Stimulated activated naive B cell treated with anti-CD40 and anti-IgM and Interleukin-4, amounts not matched to agents 10 μg/mL and 1 μg/mL and 100 μg/mL, for 72 hours (primary cell): ENCODE measurements around the gene JPH2.
A peak's percentile ranks its signal among the peaks of the same experiment; 100 is the strongest.

Source experiments
- ATAC-seq, 2 donors: fragments of 150-1000 bp; cut with Tn5 transposase; replicated peaks; 2 replicates each; pipeline ENCODE4 v1.10.0; 2021; ENCODE audit warnings: moderate library complexity in 1 of 2
- DNase-seq: peaks from one replicate; pipeline ENCODE4 v3.0.0; 2021
- H3K27ac Mint-ChIP-seq: one replicate; pipeline ENCODE4 v1.8.0; 2022; ENCODE audit warnings: mild to moderate bottlenecking, mixed read lengths
- H3K27me3 Mint-ChIP-seq, 2 donors: one replicate each; pipeline ENCODE4 v1.8.0; 2022; ENCODE audit warnings: mixed read lengths in 2 of 2
- H3K36me3 Mint-ChIP-seq, 2 donors: one replicate each; pipeline ENCODE4 v1.8.0; 2022; ENCODE audit warnings: mixed read lengths in 2 of 2, mild to moderate bottlenecking in 1 of 2
- H3K4me1 Mint-ChIP-seq, 2 donors: one replicate each; pipeline ENCODE4 v1.8.0; 2022; ENCODE audit warnings: mixed read lengths in 2 of 2, mild to moderate bottlenecking in 1 of 2
- H3K4me3 Mint-ChIP-seq, 2 donors: one replicate each; pipeline ENCODE4 v1.8.0; 2022; ENCODE audit warnings: mild to moderate bottlenecking in 2 of 2, mixed read lengths in 2 of 2, moderate library complexity in 1 of 2
- H3K9me3 Mint-ChIP-seq, 2 donors: one replicate each; pipeline ENCODE4 v1.8.0; 2022; ENCODE audit warnings: mixed read lengths in 2 of 2, mild to moderate bottlenecking in 1 of 2

Gene JPH2

GRCh38 chr20:44075191-44075949 is 111.6 kb downstream of the JPH2 start:
- Mint-ChIP-seq H3K36me3 (peaks cover 0 to 3% of the 10 kb centered on the region in 2 donors), H3K4me3 (no peak overlapping the region), H3K27me3 (peaks cover 9 to 10% of the 10 kb centered on the region in 2 donors), H3K27ac (no peak overlapping the region), H3K4me1 (peaks cover 11 to 32% of the 10 kb centered on the region in 2 donors), H3K9me3 (no peaks in the 10 kb centered on the region)
- ATAC-seq, result no peak
- DNase-seq, result no peak

- H3K9me3 Mint-ChIP-seq, result no peaks in the 10 kb centered on the region
- no peak overlapping the region for H3K27ac Mint-ChIP-seq
- no peak overlapping the region for H3K4me3 Mint-ChIP-seq
- peaks cover 0 to 3% of the 10 kb centered on the region in 2 donors for H3K36me3 Mint-ChIP-seq
- H3K27me3 Mint-ChIP-seq, result peaks cover 9 to 14% of the 10 kb centered on the region in 2 donors
- ATAC-seq (no peak), DNase-seq (no peak)
- peaks cover 17 to 38% of the 10 kb centered on the region in 2 donors for H3K4me1 Mint-ChIP-seq
Observed at GRCh38 chr20:44074252-44075151, 112.5 kb downstream of the JPH2 start.

DNA sequence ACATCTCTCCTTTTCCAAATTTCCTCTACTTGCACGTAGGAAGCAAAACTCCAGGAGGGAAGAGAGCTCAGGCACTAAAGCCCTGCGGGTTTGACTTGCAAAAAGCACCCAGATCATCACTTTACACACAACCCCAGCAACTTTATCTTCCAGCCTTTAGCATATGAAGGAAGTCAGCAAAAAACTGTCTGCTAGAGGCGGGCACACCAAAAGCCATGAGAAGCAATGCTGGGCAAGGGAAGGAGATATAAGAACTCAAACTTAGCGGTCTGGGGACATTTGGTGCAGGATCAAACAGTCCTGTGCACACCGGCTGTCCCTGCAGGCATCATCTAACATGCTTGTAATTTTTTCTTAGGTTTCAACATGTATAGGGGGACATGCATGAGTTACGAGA is 113.3 kb downstream of the JPH2 start:
- H3K27ac Mint-ChIP-seq, result no peak overlapping the region
- no peak overlapping the region for H3K4me3 Mint-ChIP-seq
- ATAC-seq (no peak), DNase-seq (no peak)
- no peaks in the 10 kb centered on the region for H3K9me3 Mint-ChIP-seq
- H3K27me3 Mint-ChIP-seq, result peaks cover 10 to 17% of the 10 kb centered on the region in 2 donors
- H3K36me3 Mint-ChIP-seq, result peaks cover 0 to 3% of the 10 kb centered on the region in 2 donors
- H3K4me1 Mint-ChIP-seq, result peaks cover 24 to 43% of the 10 kb centered on the region in 2 donors

GRCh38 chr20:44073011-44073674 is 113.8 kb downstream of the JPH2 start:
- Mint-ChIP-seq H3K9me3 (no peaks in the 10 kb centered on the region), H3K27ac (no peak overlapping the region), H3K4me3 (no peak overlapping the region)

DNA sequence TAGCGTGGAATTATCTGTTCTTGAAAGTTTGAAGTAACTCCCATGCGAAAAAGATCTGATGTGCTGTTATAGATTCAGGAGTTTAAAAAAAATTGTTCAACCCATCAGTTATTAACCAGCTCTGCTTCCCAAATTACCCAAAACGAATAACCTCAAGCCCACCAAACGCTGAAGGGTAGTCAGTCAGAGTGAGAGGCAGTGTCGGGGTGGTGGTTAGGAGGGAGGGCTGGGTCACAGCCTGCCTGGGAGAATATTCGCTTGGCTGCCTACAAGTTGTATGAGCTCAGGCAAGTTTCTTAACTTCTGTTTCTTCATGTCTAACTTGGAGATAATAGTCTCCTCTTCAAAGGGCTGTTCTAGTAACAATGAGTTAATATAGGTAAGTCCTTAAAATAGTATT is 114.6 kb downstream of the JPH2 start:
- Mint-ChIP-seq H3K4me1 (peaks cover 27 to 55% of the 10 kb centered on the region in 2 donors), H3K27me3 (peaks cover 23 to 25% of the 10 kb centered on the region in 2 donors), H3K27ac (peak overlapping the region; percentile 56), H3K36me3 (peaks cover 0 to 3% of the 10 kb centered on the region in 2 donors), H3K9me3 (no peaks in the 10 kb centered on the region), H3K4me3 (no peak overlapping the region)
- no peak for DNase-seq
- no peak for ATAC-seq

More at GRCh38 chr20:44073011-44073674, 113.8 kb downstream of the JPH2 start:
- no peak for ATAC-seq
- peaks cover 0 to 3% of the 10 kb centered on the region in 2 donors for H3K36me3 Mint-ChIP-seq
- peaks cover 16 to 17% of the 10 kb centered on the region in 2 donors for H3K27me3 Mint-ChIP-seq
- no peak for DNase-seq
- peaks cover 27 to 47% of the 10 kb centered on the region in 2 donors for H3K4me1 Mint-ChIP-seq

GRCh38 chr20:44071526-44072111 is 115.4 kb downstream of the JPH2 start:
- no peak for DNase-seq
- ATAC-seq, result no peak
- Mint-ChIP-seq H3K4me1 (peaks cover 27 to 56% of the 10 kb centered on the region in 2 donors), H3K27ac (peak overlapping the region; percentile 87), H3K4me3 (peak overlapping the region in 1 of 2 donors; percentile 22), H3K36me3 (peaks cover 0 to 3% of the 10 kb centered on the region in 2 donors), H3K27me3 (peaks cover 27 to 31% of the 10 kb centered on the region in 2 donors), H3K9me3 (no peaks in the 10 kb centered on the region)

DNA sequence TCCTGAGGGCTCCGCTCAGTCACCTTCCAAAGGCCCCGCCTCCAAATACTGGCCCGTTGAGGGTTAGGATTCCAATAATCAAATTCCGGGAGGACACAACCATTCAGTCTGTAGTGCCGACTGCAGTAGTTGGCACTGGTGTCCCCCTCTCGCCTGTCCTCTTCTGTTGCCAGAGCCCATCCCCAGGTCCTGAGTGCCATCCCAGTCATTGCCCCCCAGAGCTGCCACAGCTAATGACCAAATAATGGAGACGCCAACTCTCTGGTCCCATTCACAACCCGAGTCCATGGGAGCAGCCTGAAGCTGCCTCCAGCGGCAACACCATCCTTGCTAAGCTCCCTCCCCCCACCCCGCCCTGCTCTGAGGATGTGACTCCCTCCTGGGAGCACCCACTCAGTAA is 115.9 kb downstream of the JPH2 start:
- Mint-ChIP-seq H3K4me3 (no peak overlapping the region), H3K9me3 (no peaks in the 10 kb centered on the region), H3K27me3 (peaks cover 27 to 34% of the 10 kb centered on the region in 2 donors), H3K4me1 (peaks cover 27 to 56% of the 10 kb centered on the region in 2 donors), H3K27ac (no peak overlapping the region), H3K36me3 (peaks cover 0 to 3% of the 10 kb centered on the region in 2 donors)
- no peak for DNase-seq
- ATAC-seq, result no peak

DNA sequence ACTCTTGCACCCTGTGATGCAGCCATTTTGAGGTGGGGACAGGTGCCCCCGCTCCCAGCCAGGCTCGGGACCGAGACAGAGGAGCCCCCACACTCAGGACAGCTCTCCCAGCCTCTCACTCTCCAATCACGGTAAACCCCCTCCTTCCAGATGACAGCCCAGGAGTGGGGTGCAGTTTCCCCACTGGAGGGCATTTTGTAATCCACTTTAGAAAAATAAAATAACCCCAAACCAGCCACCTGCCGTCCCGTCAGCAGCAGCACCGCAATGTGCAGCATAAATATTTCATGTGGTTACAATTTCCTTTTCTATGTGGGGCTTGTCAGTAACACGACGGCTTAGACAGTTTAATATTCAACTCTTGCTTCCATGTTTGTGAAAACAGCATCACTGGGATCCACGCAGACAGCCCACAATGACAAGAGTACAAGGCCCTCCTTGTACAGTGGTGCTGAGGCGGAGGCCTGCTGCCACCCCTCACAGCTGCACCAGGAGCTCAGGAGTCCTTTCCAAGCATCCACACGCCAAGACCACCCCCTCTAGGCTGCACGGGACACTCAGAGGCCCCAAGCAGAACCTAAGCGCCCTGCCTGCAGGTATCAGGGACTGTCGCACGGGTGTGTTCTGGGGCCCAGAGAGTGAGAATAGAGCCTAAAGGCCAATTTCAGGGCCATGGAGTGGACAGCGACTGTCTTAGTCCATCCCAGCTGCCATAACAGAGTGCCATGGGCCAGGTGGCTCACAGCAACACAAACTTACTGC is 116.7 kb downstream of the JPH2 start:
- Mint-ChIP-seq H3K4me1 (peaks cover 27 to 56% of the 10 kb centered on the region in 2 donors), H3K27me3 (peaks cover 27 to 34% of the 10 kb centered on the region in 2 donors), H3K9me3 (no peaks in the 10 kb centered on the region), H3K4me3 (peak overlapping the region; percentile 69 to 74), H3K36me3 (peaks cover 0 to 3% of the 10 kb centered on the region in 2 donors), H3K27ac (peak overlapping the region; percentile 97)
- ATAC-seq (peak; percentile 14 to 15), DNase-seq (no peak)

DNA sequence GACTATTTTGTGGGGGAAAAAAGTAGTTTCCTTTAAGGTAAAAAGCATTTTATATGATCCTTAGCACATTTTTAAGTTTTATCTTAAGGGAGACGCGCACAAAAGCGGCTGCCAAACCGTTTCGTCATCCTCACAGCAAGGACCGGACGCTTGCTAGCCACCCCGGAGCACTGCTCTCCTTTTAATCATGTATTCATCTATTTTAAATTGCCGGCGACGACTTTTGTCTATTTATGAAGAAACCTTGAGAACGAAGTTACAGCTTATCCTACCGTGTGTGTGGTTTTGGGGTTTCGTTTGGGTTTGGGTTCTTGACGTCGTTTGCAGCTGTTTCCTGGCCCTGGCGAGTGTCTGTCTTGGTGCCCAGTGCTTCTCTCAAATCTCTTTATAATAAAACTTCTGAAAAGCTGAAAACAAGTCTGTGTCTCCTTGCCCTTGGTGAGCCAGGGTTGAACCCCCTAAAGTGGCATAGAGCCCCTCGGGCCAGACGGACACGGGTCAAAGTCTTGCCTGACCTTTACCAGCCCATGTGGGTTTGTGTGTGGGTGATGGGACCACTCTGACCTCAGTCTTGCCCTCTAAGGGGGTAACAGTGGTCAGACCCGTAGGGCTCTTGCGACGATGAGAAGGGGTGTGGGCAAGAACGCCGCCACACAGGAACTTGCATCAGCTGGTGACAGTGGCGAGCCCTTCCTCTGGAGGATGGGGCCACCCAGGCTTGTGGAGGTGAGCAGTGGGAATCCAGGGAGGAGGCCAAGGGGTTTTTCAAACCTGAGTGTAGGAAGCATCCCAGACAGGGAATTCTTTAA is 117.6 kb downstream of the JPH2 start:
- Mint-ChIP-seq H3K36me3 (peaks cover 0 to 3% of the 10 kb centered on the region in 2 donors), H3K27ac (peak overlapping the region; percentile 97), H3K4me3 (peak overlapping the region; percentile 74 to 88), H3K27me3 (peaks cover 27 to 34% of the 10 kb centered on the region in 2 donors), H3K4me1 (peaks cover 24 to 47% of the 10 kb centered on the region in 2 donors), H3K9me3 (no peaks in the 10 kb centered on the region)
- peak; percentile 74 for DNase-seq
- peak; percentile 82 to 83 for ATAC-seq

DNA sequence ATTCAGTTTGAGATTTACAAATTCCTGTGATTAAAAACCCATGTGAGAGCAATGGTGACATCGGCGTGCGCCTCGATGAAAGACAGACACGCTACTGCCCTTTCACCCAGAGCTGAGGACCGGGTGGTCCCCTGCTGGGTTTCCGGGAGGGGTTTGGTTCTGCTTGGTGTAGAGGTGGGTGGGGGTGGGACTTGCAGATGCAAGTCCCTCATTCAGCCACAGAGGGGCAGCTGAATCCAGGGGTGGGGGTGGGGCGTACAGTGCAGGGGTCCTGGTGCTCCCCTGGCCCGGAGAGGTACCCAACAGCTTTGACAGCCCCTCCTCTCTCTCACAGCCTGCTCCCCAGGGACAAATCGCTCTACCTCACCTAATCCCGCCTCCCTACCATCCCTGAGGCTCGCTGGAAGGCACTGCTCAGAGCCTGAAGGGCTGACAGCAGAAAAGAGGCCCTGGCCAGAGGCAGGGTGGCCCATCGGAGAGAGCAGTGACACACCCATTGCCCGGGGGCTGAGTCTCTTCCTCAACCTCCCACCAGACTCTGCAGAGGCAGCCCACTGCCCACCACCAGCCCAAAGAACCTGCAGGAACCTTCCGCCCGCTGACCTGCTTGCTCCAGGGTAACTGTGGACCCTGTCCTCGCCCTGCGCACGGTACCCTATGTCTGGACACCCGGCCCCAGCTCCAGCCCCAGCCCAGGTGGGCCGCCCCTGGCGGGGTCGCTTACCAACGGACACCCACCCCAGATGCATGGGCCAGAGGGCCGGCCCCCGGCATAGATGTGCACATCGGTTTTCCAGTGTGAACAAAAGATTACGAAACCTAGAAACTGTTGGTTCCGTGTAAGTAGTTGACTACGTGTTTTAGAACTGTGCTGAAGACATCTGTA is 118.4 kb downstream of the JPH2 start:
- peaks cover 23 to 47% of the 10 kb centered on the region in 2 donors for H3K4me1 Mint-ChIP-seq
- peak overlapping the region; percentile 97 for H3K27ac Mint-ChIP-seq
- no peaks in the 10 kb centered on the region for H3K9me3 Mint-ChIP-seq
- DNase-seq (peak; percentile 20), ATAC-seq (peak; percentile 28 to 44)
- H3K4me3 Mint-ChIP-seq, result peak overlapping the region; percentile 74 to 88
- peaks cover 27 to 36% of the 10 kb centered on the region in 2 donors for H3K27me3 Mint-ChIP-seq
- H3K36me3 Mint-ChIP-seq, result peaks cover 0 to 3% of the 10 kb centered on the region in 2 donors

- no peak for ATAC-seq
- peak overlapping the region; percentile 19 to 74 for H3K4me3 Mint-ChIP-seq
- H3K27me3 Mint-ChIP-seq, result peaks cover 27 to 45% of the 10 kb centered on the region in 2 donors
- DNase-seq, result no peak
- peaks cover 21 to 43% of the 10 kb centered on the region in 2 donors for H3K4me1 Mint-ChIP-seq
- peaks cover 0 to 3% of the 10 kb centered on the region in 2 donors for H3K36me3 Mint-ChIP-seq
- H3K9me3 Mint-ChIP-seq, result no peaks in the 10 kb centered on the region
- H3K27ac Mint-ChIP-seq, result peak overlapping the region; percentile 75
Observed at GRCh38 chr20:44067650-44068081, 119.3 kb downstream of the JPH2 start.
